OCI-LY7 (cell line): ENCODE data around the gene ZNF208.

Experiments
- CTCF ChIP-seq: fragments of 200-600 bp; sonication (generic); conservative IDR thresholded peaks from 2 replicates; pipeline ENCODE4 v1.5.1; 2014; ENCODE audit warnings: mild to moderate bottlenecking, antibody characterized with exemption, low read length, moderate library complexity, mixed read lengths
- EZH2phosphoT487 ChIP-seq: fragments of 200-600 bp; sonication (generic); IDR thresholded peaks from 2 replicates; pipeline ENCODE4 v1.6.1; 2018; ENCODE audit warnings: low read depth, borderline replicate concordance, mild to moderate bottlenecking, mixed run types, antibody characterized with exemption, low read length, moderate library complexity, mixed read lengths

GRCh38 chr19:21940684-21941083, 70.1 kb downstream of the ZNF208 start:
- TF ChIP-seq CTCF = no peak
- TF ChIP-seq EZH2phosphoT487 = no peak
